Measurements from ENCODE around the gene PDHX. TPM values are rescaled to one million over a fixed set of nuclear protein-coding genes. Genes with fewer than 3 reads are reported as not detected.

The PDHX gene
- total RNA-seq, 6 experiments from 2014 or later = 37.4 to 47.0 (median 42.2) TPM

GRCh38 chr11:35045236-35045820 is 128.9 kb downstream of the PDHX start:
- H3K36me3 Mint-ChIP-seq (ENCODE audit: low read depth) = peaks cover 18% of the 10 kb centered on the region
- TF ChIP-seq CTCF (IDR thresholded peaks at IDR 0.05) = no peak
- H3K4me1 Mint-ChIP-seq (ENCODE audit: low read depth) = peaks cover 28% of the 10 kb centered on the region
- H3K27me3 Mint-ChIP-seq (ENCODE audit: insufficient read depth) = no peaks in the 10 kb centered on the region; the same call in 1 of the 2 replicates
- H3K27ac Mint-ChIP-seq = no peak overlapping the region
- H3K4me3 Mint-ChIP-seq = no peak overlapping the region
- H3K9me3 Mint-ChIP-seq = peaks cover 7% of the 10 kb centered on the region; the same call in 1 of the 2 replicates
- DNase-seq = no peak

Small RNA genes within 50 kb of the gene (microRNA-seq; reads per million reads assigned to microRNA genes)
- gene MIR1343 = 98.9 reads per million, percentile 49 among the genes with 10 or more reads in this experiment

Other genes starting within 250 kb of the PDHX start
- 10 to 100 TPM; 26.6 to 33.3 (median 29.4) TPM for gene APIP, start 239 bp upstream of the PDHX start, total RNA-seq (2021; fragmentation: NEBNext Ultra II Directional; extraction: Animal tissue kit (Norgen Biotek cat#: 25700))
- 1,000 to 10,000 TPM; 1,912 to 2,221 (median 2,175) TPM for gene CD44, start 222.6 kb downstream of the PDHX start, total RNA-seq (2021; fragmentation: NEBNext Ultra II Directional; extraction: Animal tissue kit (Norgen Biotek cat#: 25700))